SK-N-MC (cell line): ENCODE data around the gene HDAC6.

Source experiments
- EZH2 ChIP-seq: fragments of 200-600 bp; sonication (generic); IDR thresholded peaks from one replicate; pipeline ENCODE4 v1.6.1; 2017; ENCODE audit warnings: antibody characterized with exemption
- FOXP2 ChIP-seq: optimal IDR thresholded peaks from 2 replicates; pipeline ENCODE3; 2011; ENCODE audit warnings: mild to moderate bottlenecking, moderate library complexity; ENCODE audit not compliant: insufficient read depth; ENCODE audit errors: extremely low read length, control extremely low read depth
- POLR2AphosphoS5 ChIP-seq: IDR thresholded peaks from 2 replicates; pipeline ENCODE4 v1.6.1; 2012; ENCODE audit warnings: mild to moderate bottlenecking, low read depth, low read length, borderline replicate concordance

GRCh38 chrX:48781705-48782104, 20.2 kb upstream of the HDAC6 start:
- TF ChIP-seq EZH2 (no peak), POLR2AphosphoS5 (no peak), FOXP2 (no peak)
